OCI-LY7 (cell line): Measurements from ENCODE around the gene WIPF2. TPM values are rescaled to one million over a fixed set of nuclear protein-coding genes. Genes with fewer than 3 reads are reported as not detected.

Experiments
- BruUV-seq: library from RNA; stranded (reverse); fragments of 400-500 nt; replicated peaks from 2 replicates; lab custom pipeline; 2021; lab: Mats Ljungman, UMichigan
- CTCF ChIA-PET: fragments of 300-600 bp; sonication (Branson Sonifier 250); formaldehyde crosslinking; loops from one replicate; lab custom pipeline; 2022; ENCODE audit warnings: antibody characterized with exemption; ENCODE audit not compliant: unreplicated experiment; lab: Charles Lee
- POLR2A ChIA-PET: fragments of 300-600 bp; sonication (Branson Sonifier 250); formaldehyde crosslinking; loops from one replicate; lab custom pipeline; 2022; ENCODE audit warnings: antibody characterized with exemption; lab: Charles Lee
- DNase-seq: peaks from one replicate; pipeline ENCODE4 v3.0.0-alpha.2; 2015; ENCODE audit warnings: low spot score
- H2AFZ ChIP-seq: fragments of 200-600 bp; sonication (generic), shearing (Covaris generic); 2 replicates; pipeline ENCODE4 v1.6.1; 2014; ENCODE audit warnings: mild to moderate bottlenecking, antibody characterized with exemption, low read length, moderate library complexity
- H3K27ac ChIP-seq: fragments of 200-600 bp; sonication (generic); 2 replicates; pipeline ENCODE4 v1.5.1; 2014; ENCODE audit warnings: mixed run types, low read depth, mild to moderate bottlenecking, moderate library complexity, low read length, inconsistent platforms; ENCODE audit not compliant: poor library complexity, severe bottlenecking
- H3K36me3 ChIP-seq: fragments of 200-600 bp; sonication (generic); 2 replicates; pipeline ENCODE4 v1.6.1; 2014; ENCODE audit warnings: mild to moderate bottlenecking, antibody characterized with exemption, low read length, moderate library complexity, mixed read lengths; ENCODE audit not compliant: insufficient read depth
- H3K4me1 ChIP-seq: fragments of 200-600 bp; sonication (generic); 2 replicates; pipeline ENCODE4 v1.5.1; 2014; ENCODE audit warnings: mild to moderate bottlenecking, low read length; ENCODE audit not compliant: insufficient read depth, poor library complexity, severe bottlenecking
- H3K4me2 ChIP-seq: fragments of 200-600 bp; sonication (generic); 2 replicates; pipeline ENCODE4 v1.6.1; 2014; ENCODE audit warnings: mild to moderate bottlenecking, low read length
- H3K4me3 ChIP-seq: fragments of 200-600 bp; sonication (generic); 2 replicates; pipeline ENCODE4 v1.5.1; 2014; ENCODE audit warnings: mild to moderate bottlenecking, low read depth, low read length; ENCODE audit not compliant: poor library complexity, severe bottlenecking
- H3K79me2 ChIP-seq: fragments of 200-600 bp; sonication (generic); 2 replicates; pipeline ENCODE4 v1.6.1; 2016; ENCODE audit warnings: low read depth, mild to moderate bottlenecking, low read length, moderate library complexity, mixed read lengths; ENCODE audit not compliant: insufficient read depth
- H3K9me2 ChIP-seq: fragments of 200-600 bp; sonication (generic); 2 replicates; pipeline ENCODE4 v1.6.1; 2016; ENCODE audit warnings: mild to moderate bottlenecking, low read length, mixed read lengths; ENCODE audit not compliant: insufficient read depth
- H3K9me3 ChIP-seq: fragments of 200-600 bp; sonication (generic); 2 replicates; pipeline ENCODE4 v1.6.1; 2014; ENCODE audit warnings: mild to moderate bottlenecking, mixed run types, low read length, mixed read lengths
- H4K20me1 ChIP-seq: fragments of 200-600 bp; sonication (generic); 2 replicates; pipeline ENCODE4 v1.6.1; 2014; ENCODE audit warnings: mild to moderate bottlenecking, antibody characterized with exemption, low read length, moderate library complexity, mixed read lengths; ENCODE audit not compliant: insufficient read depth
- CTCF ChIP-seq: fragments of 200-600 bp; sonication (generic); conservative IDR thresholded peaks from 2 replicates; pipeline ENCODE4 v1.5.1; 2014; ENCODE audit warnings: mild to moderate bottlenecking, antibody characterized with exemption, low read length, moderate library complexity, mixed read lengths
- EZH2phosphoT487 ChIP-seq: fragments of 200-600 bp; sonication (generic); IDR thresholded peaks from 2 replicates; pipeline ENCODE4 v1.6.1; 2018; ENCODE audit warnings: low read depth, borderline replicate concordance, mild to moderate bottlenecking, mixed run types, antibody characterized with exemption, low read length, moderate library complexity, mixed read lengths
- intact Hi-C: fragments of 100-400 bp; cut with micrococcal nuclease; formaldehyde crosslinking; loops from one replicate; pipeline ENCODE4 v1.10.0; 2022; ENCODE audit not compliant: unreplicated experiment
- total RNA-seq, 2 experiments: library from RNA; depleted of rRNA in 1 of 2; stranded (reverse); fragments of >200 nt in 1 of 2; shearing (Covaris generic) in 1 of 2; gene quantifications; 2 replicates each; pipeline ENCODE4 v1.2.3, GENCODE V29; 2014 to 2022

The WIPF2 gene
- total RNA-seq, 2 experiments from 2014 or later, result 4.7 to 20.3 TPM

- TF ChIP-seq CTCF (no peak), EZH2phosphoT487 (no peak)
- Histone ChIP-seq H3K4me2 (peak overlapping the region; percentile 50), H3K9me2 (no peaks in the 10 kb centered on the region), H3K4me3 (no peak overlapping the region), H3K9me3 (no peaks in the 10 kb centered on the region), H4K20me1 (peaks cover 23% of the 10 kb centered on the region), H2AFZ (no peak overlapping the region), H3K4me1 (peaks cover 73% of the 10 kb centered on the region), H3K79me2 (no peaks in the 10 kb centered on the region), H3K36me3 (no peaks in the 10 kb centered on the region), H3K27ac (no peak overlapping the region)
- CTCF ChIA-PET, result interaction anchor here (1.1 kb wide), 1 partner anchor 18 kb away, joined by 3 read pairs; no protein-coding TSS in a partner anchor
- DNase-seq, result no peak
- BruUV-seq, result no TSS peak
- intact Hi-C loops, result no loop called here
- POLR2A ChIA-PET, result interaction anchor here (1.6 kb wide), 1 partner anchor 8 kb away, joined by 4 read pairs; no protein-coding TSS in a partner anchor
Observed at GRCh38 chr17:40325156-40326013, 106.3 kb downstream of the WIPF2 start.

GRCh38 chr17:40326014-40326831, 107.1 kb downstream of the WIPF2 start:
- peak overlapping the region; percentile 50 for H3K4me2 ChIP-seq
- POLR2A ChIA-PET, result interaction anchor here (0.6 to 1.5 kb wide), 2 partner anchors 38 to 380 kb away, joined by 3 read pairs; partner anchors contain the start of gene CDC6
- CTCF ChIA-PET, result interaction anchor here (1.1 kb wide), 1 partner anchor 19 kb away, joined by 3 read pairs; no protein-coding TSS in a partner anchor
- H3K4me1 ChIP-seq, result peaks cover 74% of the 10 kb centered on the region
- TF ChIP-seq CTCF (no peak), EZH2phosphoT487 (no peak)
- H3K9me3 ChIP-seq, result no peaks in the 10 kb centered on the region
- no peaks in the 10 kb centered on the region for H3K79me2 ChIP-seq
- H4K20me1 ChIP-seq, result peaks cover 23% of the 10 kb centered on the region
- H2AFZ ChIP-seq, result no peak overlapping the region
- intact Hi-C loops, result no loop called here
- no peak overlapping the region for H3K4me3 ChIP-seq
- BruUV-seq, result no TSS peak
- no peaks in the 10 kb centered on the region for H3K36me3 ChIP-seq
- no peak overlapping the region for H3K27ac ChIP-seq
- H3K9me2 ChIP-seq, result no peaks in the 10 kb centered on the region
- DNase-seq, result peak; percentile 57
